DMS153 (cell line): ENCODE results near the gene ARL5B.

Experiments used
- DNase-seq: peaks from one replicate; lab custom pipeline; 2025; lab: John Stamatoyannopoulos, UW

ARL5B gene

DNA sequence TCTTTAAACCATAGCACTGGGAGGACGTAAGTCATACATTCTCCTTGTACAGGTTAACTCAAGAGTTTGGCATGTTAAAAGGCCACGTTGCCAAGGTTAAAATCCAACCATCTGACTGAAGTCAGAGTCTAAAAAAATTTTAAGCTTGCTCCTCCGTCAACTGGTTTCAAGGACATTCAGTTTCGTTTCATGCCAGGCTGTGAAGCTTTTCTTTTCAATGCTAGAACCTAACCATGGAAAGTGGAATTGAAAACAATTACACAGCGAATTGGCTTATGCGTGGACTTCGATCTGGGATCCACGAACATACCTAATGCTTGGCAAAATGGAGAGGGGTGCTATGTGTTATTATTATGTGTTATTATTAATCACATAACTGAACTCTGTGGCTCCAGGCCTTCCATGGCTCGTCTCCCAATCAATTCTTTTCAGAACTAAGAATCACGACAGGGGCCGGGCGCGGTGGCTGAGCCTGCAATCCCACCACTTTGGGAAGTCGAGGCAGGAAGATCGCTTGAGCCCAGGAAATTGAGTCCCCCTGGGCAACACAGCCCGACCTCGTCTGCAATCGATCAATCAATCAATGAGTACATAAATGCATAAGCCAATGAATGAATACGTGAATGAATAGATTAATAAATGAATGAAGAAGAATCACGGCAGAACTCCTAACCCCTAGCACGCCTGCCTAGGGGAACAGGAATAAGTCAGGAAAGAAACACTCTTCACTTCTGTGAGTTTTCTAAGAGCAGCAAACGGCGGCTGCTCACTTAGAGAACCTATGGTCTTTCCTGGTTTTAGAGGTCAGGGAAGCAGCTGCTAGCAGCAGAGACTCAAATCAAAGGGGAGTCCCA lies 733 bp upstream of the ARL5B start:
- DNase-seq: no peak

DNA sequence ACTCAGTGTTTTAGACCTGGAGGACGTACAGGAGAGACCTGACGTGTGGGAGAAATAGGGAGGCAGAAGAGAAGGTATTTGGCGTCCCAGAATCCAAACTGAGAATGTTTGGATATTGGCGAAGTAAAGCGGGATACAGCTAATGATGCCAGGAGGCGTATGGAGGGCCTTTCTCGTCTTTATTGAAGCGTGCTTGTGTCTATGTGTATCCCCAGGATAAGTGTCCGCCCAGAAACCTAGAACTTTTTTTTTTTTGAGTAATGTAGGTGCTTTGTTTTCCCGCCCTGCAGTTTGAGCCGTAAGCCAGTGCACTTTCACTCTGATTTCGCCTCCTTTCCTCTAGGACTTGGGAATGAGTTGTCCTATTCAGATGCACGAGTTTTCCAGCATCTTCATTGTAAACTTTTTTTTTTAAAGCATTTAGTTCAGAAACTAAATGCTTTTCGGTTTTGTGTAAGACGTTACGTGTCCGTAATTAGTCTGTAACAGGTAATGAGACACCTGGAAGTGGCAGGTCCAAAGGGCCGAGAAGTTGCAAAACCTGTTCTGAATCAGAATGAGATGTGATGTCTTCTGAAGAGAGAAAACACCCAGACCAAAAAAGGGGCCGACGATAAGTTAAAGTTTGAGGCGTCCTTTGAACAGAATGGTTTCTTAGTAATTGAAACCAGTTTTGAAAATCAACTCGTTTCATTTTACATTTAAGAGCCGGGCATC lies 746 bp downstream of the ARL5B start:
- DNase-seq: no peak

DNA sequence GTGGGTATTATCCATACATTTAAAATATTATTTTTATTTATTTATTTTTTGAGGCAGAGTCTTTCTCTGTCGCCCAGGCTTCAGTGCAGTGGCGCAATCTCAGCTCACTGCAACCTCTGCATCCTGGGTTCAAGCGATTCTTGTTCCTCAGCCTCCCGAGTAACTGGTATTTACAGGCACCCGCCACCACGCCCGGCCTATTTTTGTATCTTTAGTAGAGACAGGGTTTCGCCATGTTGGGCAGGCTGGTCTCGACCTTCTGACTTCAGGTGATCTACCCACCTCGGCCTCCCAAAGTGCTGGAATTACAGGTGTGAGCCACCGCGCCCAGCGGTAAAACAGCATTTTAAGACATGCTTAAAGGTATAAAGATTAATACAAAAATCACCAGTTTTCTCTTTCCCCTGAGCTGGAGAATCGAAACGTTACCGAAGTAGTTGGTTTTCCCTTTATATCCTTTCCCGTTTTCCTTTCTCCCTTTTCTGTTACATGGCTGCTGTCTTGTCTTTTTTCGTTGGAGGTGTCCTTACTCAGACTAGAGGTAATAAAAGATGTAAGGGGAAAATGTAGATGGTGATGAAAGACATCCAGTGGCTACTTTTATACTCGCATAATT lies 1.7 kb downstream of the ARL5B start:
- DNase-seq: no peak

DNA sequence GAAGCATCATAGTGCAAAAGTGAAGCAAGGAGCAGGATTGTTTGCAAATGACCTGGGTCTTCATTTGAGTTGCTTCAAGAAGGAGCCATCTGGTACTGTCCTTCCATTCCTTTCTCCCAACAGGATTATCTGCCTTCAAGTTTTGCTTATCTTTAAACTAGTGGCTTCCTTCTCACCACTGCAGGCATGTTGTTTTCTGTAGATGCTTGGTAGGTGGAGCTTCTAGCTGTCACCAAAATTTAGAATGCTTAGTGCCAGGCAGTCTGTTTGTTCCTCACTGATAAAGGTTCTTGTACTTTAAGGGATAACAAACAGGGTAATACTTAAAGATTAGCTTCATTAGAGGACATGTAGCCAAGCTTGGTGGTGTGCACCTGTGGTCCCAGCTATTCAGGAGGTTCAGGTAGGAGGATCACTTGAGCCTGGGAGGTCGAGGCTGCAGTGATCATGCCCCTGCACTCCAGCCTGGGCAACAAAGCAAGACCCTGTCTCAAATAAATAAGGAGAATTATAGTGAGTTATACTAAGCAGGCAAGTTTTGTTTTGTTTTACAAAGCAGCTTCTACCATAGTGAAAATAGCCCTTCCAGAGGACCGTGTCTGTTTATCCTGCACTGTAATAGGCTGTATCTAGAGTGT lies 5.7 kb downstream of the ARL5B start:
- no peak for DNase-seq

DNA sequence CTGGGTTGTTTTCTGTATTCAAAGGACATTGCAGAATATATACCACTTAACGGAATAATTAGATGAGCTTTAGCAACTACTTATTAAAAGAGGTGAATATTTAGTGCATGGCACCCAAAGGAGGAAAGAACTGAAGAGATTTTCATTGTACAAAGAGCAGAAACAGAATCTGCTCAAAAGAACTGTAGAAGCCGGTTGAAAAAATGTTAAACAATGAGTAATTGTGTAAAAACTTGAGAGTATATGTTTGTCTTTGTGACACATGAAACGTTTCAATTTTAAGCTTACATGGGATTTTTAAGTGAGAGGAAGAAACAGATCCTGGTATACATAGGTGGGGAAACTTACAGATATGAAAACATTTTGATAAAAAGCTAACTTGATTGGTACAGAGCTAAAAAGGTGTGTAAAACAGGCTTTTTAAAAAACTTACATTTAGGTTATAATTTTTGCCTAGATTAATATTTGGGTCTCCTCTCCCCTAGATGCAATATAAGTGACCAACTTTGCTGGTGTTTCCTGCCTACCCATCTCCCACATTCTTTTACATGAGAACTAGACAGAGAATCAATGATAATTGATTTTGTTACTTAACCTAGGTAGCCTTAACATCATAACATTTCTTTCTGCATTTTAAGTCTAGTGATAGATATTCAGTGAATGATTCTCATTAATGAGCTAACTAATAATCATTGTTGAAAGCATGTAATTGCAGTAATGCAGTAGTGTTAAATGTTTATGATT lies 6.8 kb downstream of the ARL5B start:
- no peak for DNase-seq

DNA sequence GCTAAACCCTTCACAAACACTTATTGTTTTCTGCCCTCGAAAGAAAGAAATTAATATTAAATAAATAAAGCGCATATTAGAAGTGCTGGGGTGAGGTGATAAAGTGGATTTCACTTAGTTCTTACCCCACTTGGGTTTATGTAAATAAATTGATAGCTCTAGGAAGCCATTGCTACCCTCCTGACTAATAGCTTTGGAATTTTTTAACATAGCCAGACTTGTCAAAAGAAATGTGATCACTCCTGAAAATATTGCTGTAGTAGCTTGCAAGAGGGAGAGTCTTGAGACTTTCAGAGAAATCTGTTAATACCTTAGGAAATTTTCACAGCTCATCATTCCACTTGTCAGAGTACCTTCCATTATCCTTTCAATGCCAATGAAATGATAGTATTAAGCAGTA lies 7.6 kb downstream of the ARL5B start:
- no peak for DNase-seq

DNA sequence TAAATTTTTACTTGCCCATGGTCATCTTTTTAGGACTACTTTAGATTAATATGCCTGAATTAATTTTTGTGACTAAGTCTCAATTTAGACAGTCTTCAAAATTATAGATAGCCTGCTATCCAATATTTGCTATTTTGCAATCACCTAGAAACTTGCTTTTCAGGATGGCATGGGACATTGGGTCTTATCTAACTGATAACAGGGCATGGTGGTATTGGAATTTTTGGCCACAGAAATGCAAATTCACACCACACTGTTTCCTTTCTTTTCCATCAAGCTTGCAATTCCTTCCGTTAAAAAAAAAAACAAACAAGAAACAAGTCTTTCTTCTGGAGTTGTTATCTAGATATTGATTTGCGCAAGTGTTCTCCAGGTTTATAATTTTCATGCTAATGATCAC lies 8.8 kb downstream of the ARL5B start:
- no peak for DNase-seq

DNA sequence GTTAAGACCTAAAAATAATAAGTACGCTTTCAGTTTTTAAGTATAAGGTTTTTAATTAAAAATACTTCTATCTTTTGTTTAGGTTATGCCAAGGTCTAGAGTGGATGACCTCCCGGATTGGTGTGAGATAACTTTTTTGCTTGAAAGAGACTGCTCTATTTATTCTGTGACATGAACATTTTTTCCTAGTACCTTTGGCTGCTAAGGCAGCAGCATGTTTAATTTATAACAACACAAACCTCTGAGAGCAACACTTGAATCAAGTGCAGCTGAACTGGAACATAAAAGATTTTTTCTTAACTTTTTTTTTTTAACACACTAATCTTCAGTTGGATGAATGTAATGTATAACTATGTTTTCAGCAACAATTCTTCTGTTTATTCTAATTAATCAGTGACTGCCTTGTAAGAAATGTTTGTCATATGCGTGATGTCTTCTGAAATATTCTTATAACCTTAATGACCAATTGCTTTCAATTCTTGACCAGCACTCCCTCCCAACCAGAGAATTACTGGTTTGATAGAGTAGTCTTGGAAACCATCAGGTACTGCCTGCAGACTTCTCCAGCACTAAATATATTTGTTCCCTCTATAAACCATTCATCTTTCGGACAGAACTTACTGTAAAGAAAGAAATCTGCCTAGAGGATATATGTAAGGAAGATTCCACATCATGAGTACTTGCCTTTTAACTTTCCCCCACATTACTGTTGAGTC lies 16.0 kb downstream of the ARL5B start:
- DNase-seq: no peak

DNA sequence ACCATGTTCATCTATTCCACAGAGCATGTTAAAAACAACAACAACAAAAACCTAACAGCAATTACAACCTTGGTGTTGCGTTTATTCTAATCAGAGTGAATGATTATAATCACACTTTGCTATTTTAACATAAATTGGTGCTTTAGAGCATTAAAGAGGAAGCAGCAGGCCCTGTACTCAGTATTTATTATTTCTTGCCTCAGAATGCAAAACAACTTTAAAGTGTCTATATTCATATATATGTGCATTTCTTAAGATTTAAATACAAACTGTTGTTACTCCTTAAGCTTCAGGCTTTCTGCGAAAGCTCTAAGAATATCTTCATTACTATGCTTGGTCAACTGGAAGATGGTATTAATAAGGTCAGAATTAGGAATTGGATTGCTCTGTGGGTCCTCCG lies 21.5 kb downstream of the ARL5B start:
- DNase-seq: no peak

DNA sequence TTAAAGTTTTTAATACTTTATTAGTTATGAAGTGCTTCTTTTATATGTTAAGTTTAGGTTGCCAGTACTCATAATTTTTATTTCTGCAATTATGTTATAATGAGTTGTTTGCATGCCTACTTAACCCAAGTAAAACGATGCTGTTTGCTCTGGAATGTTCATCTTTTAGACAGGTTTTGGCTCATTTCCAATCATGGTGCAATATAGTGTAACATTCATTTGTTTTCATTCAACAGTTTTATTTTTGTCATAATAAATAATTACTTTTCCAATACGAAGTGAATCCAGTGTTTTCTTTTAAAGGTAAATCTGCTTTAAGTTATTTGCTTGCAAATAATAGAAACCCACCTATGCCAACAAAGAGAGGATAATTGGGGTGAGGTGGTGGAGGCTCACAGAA lies 22.1 kb downstream of the ARL5B start:
- DNase-seq: no peak

DNA sequence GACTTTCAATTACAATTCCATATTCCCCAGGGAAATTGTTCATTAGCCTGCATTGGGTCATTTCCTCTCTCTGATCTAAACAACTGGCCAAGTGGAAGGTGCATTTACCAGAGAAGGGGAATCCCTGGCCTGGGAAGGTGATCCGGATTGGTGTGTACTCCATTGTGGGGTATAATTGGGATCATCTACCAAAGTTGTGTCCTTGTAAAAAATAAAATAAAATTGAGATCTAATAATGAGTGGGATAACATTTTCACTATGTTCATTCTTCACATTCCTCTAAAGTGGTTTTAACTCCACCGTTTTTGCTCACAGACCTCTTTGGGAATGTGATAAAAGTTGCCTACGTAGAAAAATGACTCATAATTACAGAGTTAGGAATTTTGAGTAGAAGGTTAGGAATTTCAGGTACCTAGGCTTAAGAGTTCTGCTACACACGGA lies 22.8 kb downstream of the ARL5B start:
- DNase-seq: no peak

DNA sequence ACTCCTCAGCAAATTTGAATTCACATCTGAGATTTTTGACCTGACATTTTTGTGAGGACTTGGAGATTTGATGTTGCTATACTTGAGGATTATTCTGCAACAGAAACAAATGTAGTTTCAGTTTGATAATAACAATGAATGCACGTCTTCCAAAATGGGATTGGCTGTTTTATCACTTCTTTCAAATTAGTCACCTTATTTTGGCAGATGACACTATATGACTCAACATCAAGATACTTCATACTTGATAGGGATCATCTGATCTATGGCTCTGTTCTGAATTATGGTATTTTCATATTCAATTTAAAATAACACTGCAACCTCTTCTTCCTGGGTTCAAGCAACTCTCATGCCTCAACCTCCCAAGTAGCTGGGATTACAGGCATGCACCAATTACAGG lies 24.2 kb downstream of the ARL5B start:
- DNase-seq: no peak

DNA sequence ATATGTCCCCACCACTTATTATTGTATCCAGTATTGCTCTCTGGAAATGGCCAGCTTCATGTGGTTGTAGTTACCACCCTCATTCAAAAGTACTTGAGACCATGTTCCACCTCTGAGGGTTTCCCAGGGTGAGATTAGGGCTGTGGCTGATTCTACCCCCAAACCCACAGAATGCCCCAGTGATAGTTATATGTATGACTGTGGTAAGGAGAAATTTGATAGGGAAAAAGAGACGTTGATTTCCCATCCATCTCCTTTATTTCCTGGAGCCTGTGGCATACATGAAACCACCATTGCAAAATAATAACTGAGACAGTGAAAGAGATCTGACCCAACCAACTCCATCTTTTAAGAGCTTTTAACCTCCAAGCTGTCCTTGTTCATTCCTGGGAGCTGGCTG lies 25.2 kb downstream of the ARL5B start:
- no peak for DNase-seq

DNA sequence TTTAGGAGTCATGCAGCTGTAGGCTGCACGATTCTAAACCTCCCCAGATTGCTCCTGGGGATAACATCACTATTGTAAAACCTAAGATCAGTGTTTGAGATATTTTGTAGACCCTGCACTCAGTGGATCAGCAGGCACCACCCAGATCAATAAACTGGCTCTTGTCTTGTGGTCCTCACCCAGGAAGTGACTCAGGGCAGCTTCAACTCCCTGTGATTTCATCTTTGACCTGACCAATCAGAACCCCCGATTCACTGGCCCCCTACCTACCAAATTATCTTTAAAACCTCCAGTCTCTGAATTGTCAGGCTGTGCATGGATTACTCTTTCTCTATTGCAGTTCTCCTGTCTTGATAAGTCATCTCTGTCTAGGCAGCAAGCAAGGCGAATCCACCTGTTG lies 25.7 kb downstream of the ARL5B start:
- no peak for DNase-seq

DNA sequence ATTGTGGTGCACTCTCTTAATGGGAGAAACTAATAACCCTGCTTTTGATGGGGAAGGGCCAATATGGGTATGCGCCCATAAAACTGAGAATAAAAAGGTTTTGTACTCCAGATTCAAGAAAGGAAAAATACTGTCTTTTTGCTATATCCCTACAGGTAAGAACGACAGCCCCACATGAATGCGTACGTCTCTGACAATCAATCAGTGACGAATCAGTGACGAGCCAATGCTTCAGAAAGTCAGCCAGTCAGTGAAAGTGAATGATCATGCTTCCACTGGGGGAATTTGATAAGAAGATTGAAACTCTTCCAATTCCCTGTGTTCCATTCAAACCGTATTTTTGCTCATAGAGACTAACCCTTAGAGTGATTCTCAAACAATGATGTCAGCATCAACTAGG lies 26.3 kb downstream of the ARL5B start:
- no peak for DNase-seq

DNA sequence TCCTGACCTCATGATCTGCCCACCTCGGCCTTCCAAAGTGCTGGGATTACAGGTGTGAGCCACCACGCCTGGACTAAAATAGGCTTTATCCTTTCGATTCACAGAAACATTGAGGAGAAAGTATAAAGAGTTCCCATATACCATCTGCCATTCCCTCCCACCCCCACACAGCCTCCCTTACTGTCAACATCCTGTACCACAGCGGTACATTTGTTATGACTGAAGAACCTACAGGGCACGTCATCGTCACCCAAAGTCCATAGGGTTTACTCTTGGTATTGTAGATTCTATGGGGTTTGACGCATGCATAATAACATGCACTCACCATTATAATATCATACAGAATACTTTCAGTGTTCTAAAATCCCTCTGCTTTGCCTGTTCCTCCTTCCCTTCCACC lies 28.0 kb downstream of the ARL5B start:
- no peak for DNase-seq

DNA sequence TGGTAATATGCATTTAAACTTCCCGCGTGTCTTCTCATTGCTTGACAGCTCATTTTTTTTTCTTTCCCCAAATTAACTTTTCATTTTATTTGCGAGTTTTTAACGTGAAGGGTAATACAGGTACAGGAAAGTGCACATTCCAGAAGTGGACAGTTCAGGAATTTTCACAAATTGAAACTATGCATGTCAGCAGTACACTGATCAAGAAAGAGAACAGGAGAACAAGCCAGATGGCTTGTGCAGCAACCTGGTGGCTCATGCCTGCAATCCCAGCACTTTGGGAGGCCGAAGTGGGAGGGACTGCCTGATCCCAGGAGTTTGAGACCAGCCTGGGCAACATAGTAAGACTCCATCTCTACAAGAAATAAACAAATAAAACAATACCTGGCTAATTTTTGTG lies 28.5 kb downstream of the ARL5B start:
- no peak for DNase-seq

DNA sequence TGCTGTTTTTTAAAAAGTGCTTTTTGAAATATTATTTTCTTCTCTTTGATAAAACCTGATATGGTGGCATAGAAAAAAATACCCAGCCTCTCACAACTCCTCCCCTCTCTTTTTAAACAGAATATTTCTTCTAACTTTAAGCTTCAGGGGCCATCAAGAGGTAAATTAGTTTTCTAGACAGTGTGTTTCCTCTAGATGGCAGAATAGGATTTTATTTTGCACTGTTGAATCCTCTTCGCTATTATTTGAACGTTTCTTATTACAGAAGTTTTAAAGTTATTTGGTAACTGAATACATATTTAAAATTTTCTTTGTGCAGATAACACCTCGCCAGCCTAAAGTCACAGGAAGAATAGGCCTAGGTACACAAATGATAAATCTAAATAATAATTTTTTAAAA lies 30.3 kb downstream of the ARL5B start:
- DNase-seq: no peak

DNA sequence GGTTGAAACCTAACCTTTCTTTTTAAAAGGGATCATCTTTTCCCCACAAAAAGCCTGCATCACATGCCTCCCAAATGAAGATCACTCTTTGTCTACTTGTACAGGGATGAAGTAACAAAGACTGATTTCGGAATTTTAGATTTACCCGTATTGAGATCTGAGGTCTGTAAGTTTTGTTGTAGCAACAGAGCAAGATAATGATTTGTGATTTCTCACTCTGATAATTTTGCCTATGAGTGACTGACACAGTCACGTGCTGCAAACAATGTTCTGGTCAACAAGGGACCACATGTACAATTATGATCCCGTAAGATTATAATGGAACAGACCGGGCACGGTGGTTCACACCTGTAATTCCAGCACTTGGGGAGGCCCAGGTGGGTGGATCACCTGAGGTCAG lies 31.3 kb downstream of the ARL5B start:
- no peak for DNase-seq

DNA sequence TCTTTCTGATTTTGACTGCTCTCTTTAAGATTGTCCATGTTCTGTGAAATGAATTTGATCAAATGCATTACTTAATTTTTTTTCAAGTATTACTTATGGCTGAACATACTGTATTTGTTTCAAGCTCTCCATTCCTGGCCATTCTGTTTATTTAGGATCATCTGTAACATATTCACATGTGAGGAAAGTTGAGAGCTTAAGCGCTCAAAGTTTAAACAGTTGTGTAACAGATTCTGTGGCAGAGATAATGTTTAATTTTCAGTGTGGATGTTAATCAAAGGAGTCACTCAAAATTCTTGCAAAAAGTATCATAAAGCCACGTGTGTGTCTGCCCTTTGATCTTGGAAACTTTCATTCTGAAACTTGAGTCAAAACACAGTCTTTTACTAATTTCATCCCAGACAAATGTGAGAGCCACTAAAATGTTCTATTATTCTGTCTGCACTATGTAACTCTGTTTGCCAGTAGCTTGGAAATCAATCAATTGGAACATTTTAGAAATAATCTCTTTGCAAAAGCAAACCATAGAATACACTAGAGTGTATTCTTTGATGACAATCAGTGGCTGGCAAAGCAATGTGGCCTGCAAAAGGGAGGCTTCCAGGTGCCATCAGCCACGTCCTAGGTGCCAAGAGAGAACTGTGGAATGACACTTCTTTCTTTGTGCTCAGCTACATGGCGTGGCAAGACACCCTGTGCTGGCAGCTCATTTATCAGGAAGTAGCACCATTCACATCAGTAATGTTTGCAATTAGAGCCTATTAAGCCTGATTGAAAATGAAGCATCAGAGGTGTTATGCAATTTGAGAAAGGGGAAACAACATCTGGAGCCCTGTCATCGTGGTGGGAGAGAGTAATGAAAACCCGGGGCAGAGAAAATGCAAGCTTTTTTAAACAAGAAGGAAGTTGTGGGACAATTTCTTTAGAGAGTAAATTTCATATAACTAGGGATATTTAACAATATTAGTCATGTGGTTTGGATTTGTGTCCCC lies 40.9 kb downstream of the ARL5B start:
- DNase-seq: no peak
